Measurements from ENCODE around the gene DNAH14. TPM values are rescaled to one million over a fixed set of nuclear protein-coding genes. Genes with fewer than 3 reads are reported as not detected.

Gene DNAH14
- total RNA-seq, 4 donors from 2014 or later, result 3.5 to 7.0 (median 5.6) TPM

- ATAC-seq (ENCODE audit: low FRiP score) (no peak), DNase-seq (ENCODE audit: low spot score) (no peak)
- no peak for TF ChIP-seq CTCF (IDR thresholded peaks at IDR 0.05)
These were observed 433.3 kb downstream of the DNAH14 start for GRCh38 chr1:225362805-225363204.

GRCh38 chr1:225364439-225364838, 435.0 kb downstream of the DNAH14 start:
- ATAC-seq (ENCODE audit: low FRiP score) (no peak), DNase-seq (ENCODE audit: low spot score) (no peak)
- no peak for TF ChIP-seq CTCF (IDR thresholded peaks at IDR 0.05)

DNA sequence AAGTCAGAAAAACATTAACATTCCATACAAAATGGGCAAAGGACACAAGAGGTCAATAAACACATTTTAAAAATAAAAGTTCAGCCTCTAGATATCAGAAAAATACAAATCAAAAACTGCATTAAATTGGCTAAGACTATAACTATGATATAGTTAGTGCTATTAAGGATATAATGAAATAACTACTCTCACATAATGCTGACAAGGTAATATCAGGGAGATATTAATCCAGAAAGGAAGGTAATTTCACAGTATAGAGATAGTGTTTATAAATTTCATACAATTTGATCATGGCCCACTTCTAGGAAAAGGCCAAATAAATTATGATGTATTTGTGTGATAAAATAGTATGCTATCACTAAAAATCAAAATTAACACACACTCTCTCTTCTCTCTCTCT, 436.5 kb downstream of the DNAH14 start:
- ATAC-seq (ENCODE audit: low FRiP score), result no peak
- TF ChIP-seq CTCF (IDR thresholded peaks at IDR 0.05), result no peak

DNA sequence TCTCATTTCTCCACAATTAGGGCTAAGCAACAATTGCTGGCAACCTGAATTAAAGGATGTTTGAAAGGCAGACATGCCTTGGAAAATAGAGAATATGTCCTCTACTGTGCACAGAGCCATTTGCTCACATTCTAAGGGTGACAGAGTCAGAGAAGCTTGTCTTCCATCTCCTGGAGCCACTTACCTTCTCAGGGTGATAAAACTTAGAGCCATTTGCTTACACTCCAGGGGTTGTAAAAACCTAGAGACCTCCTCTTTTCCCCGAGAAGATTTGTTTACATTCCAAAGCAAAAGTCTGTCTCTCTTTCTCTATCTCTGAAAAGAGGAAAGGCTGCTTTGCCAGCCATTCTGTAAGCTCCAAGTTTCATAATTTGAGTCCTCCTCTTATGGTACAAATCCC, 437.1 kb downstream of the DNAH14 start:
- no peak for TF ChIP-seq CTCF (IDR thresholded peaks at IDR 0.05)

More for the DNA sequence above, 436.5 kb downstream of the DNAH14 start:
- DNase-seq (ENCODE audit: low spot score), result no peak

GRCh38 chr1:225368036-225368552, 438.6 kb downstream of the DNAH14 start:
- no peak for DNase-seq (ENCODE audit: low spot score)
- TF ChIP-seq CTCF (IDR thresholded peaks at IDR 0.05), result no peak

More for the DNA sequence above, 437.1 kb downstream of the DNAH14 start:
- ATAC-seq (ENCODE audit: low FRiP score) (no peak), DNase-seq (ENCODE audit: low spot score) (no peak)

DNA sequence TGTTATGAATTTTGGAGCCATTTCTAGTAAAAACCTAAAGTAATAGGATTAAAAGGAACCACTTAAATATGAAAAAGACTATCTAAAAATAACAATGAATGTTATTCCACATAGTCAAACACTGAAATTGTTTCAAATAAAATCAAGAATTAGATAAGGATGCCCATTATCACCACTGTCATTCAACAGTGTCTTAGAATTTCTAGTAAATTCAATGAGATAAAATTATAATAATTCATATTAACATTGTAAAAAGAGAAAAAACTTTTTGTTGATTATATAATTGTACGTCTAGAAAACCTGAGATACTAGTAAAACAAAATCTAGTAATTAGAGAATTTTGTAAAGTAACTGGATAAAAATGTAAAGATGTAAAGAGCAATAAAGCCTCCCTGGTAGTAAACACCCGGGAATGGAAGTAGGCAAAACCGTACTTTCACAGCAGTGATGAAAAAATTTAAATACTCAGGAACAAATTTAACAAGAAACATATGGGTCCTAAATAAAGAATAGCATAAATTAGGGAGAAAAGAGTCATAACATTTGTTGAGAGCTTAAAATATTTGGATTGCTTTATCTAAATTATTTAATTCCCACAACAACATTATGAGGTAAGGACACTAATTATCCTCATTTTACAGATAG, 442.0 kb downstream of the DNAH14 start:
- no peak for TF ChIP-seq CTCF (IDR thresholded peaks at IDR 0.05)

More at GRCh38 chr1:225368036-225368552, 438.6 kb downstream of the DNAH14 start:
- ATAC-seq (ENCODE audit: low FRiP score), result no peak

DNA sequence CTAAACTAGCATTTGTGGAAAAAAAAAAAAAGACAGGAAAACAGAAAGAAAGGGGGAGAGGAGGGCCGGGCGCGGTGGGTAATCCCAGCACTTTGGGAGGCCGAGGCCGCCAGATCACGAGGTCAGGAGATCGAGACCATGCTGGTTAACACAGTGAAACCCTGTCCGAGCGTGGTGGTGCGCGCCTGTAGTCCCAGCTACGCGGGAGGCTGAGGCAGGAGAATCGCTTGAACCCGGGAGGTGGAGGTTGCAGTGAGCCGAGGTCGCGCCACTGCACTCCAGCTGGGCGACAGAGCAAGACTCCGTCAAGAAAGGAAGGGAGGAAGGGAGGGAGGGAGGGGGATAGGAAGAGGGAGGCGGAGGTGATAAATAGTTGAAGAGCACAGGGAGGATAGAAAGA, 443.7 kb downstream of the DNAH14 start:
- no peak for TF ChIP-seq CTCF (IDR thresholded peaks at IDR 0.05)
- DNase-seq (ENCODE audit: low spot score) (no peak), ATAC-seq (ENCODE audit: low FRiP score) (no peak)

More for the DNA sequence above, 442.0 kb downstream of the DNAH14 start:
- no peak for DNase-seq (ENCODE audit: low spot score)
- no peak for ATAC-seq (ENCODE audit: low FRiP score)
